ENCODE data around the gene PER1. TPM values are rescaled to one million over a fixed set of nuclear protein-coding genes. Genes with fewer than 3 reads are reported as not detected.
"Not testable (repeated sequence)": the region's sequence is repeated elsewhere in the genome, so short reads cannot be mapped to it uniquely, and the experiment has no call there.

Gene PER1
- total RNA-seq, 2 donors from 2014 or later = 1,926 to 2,038 TPM

- H3K27ac Mint-ChIP-seq = no peak overlapping the region
- H3K27me3 Mint-ChIP-seq = peaks cover 19% of the 10 kb centered on the region
- DNase-seq (no peak), ATAC-seq (no peak)
- no peaks in the 10 kb centered on the region for H3K9me3 ChIP-seq (ENCODE audit: control insufficient read depth, low read length, poor library complexity, severe bottlenecking)
- H3K36me3 Mint-ChIP-seq (ENCODE audit: low read depth) = no peaks in the 10 kb centered on the region
- peak overlapping the region; percentile 12 for H3K4me3 Mint-ChIP-seq
- H3K4me1 Mint-ChIP-seq = peaks cover 7% of the 10 kb centered on the region
These were observed 43.1 kb downstream of the PER1 start for GRCh38 chr17:8108972-8109660.

GRCh38 chr17:8106980-8107379 is 45.2 kb downstream of the PER1 start:
- H3K4me3 Mint-ChIP-seq = peak overlapping the region; percentile 33
- H3K27me3 Mint-ChIP-seq = peaks cover 11% of the 10 kb centered on the region
- H3K4me1 Mint-ChIP-seq; H3K27ac Mint-ChIP-seq; ATAC-seq; H3K9me3 ChIP-seq (ENCODE audit: control insufficient read depth, low read length, poor library complexity, severe bottlenecking); H3K36me3 Mint-ChIP-seq (ENCODE audit: low read depth); DNase-seq: not testable (repeated sequence)

GRCh38 chr17:8105957-8106398 is 46.2 kb downstream of the PER1 start:
- Mint-ChIP-seq H3K27me3 (peaks cover 7% of the 10 kb centered on the region), H3K36me3 (ENCODE audit: low read depth) (no peaks in the 10 kb centered on the region), H3K4me3 (no peak overlapping the region), H3K4me1 (peaks cover 6% of the 10 kb centered on the region), H3K27ac (no peak overlapping the region)
- DNase-seq (no peak), ATAC-seq (no peak)
- no peaks in the 10 kb centered on the region for H3K9me3 ChIP-seq (ENCODE audit: control insufficient read depth, low read length, poor library complexity, severe bottlenecking)

- H3K36me3 Mint-ChIP-seq (ENCODE audit: low read depth) = no peaks in the 10 kb centered on the region
- no peaks in the 10 kb centered on the region for H3K9me3 ChIP-seq (ENCODE audit: control insufficient read depth, low read length, poor library complexity, severe bottlenecking)
- H3K4me3 Mint-ChIP-seq = no peak overlapping the region
- DNase-seq = no peak
- H3K27me3 Mint-ChIP-seq = peaks cover 5% of the 10 kb centered on the region
- no peak overlapping the region for H3K27ac Mint-ChIP-seq
- H3K4me1 Mint-ChIP-seq = peaks cover 5% of the 10 kb centered on the region
- ATAC-seq = no peak
These were observed 47.3 kb downstream of the PER1 start for GRCh38 chr17:8104911-8105310.

- Mint-ChIP-seq H3K27ac (no peak overlapping the region), H3K4me1 (peaks cover 5% of the 10 kb centered on the region), H3K27me3 (peaks cover 5% of the 10 kb centered on the region), H3K4me3 (no peak overlapping the region), H3K36me3 (ENCODE audit: low read depth) (no peaks in the 10 kb centered on the region)
- no peaks in the 10 kb centered on the region for H3K9me3 ChIP-seq (ENCODE audit: control insufficient read depth, low read length, poor library complexity, severe bottlenecking)
- DNase-seq = no peak
- no peak for ATAC-seq
These were observed 48.7 kb downstream of the PER1 start for GRCh38 chr17:8103549-8103948.

- ATAC-seq = no peak
- Mint-ChIP-seq H3K27ac (peak overlapping the region; percentile 19), H3K4me3 (no peak overlapping the region)
These were observed 50.5 kb downstream of the PER1 start for GRCh38 chr17:8101721-8102120.

GRCh38 chr17:8100763-8101162 is 51.4 kb downstream of the PER1 start:
- no peak for ATAC-seq
- Mint-ChIP-seq H3K27me3 (peaks cover 13% of the 10 kb centered on the region), H3K36me3 (ENCODE audit: low read depth) (no peaks in the 10 kb centered on the region)

More at GRCh38 chr17:8101721-8102120, 50.5 kb downstream of the PER1 start:
- no peak for DNase-seq
- Mint-ChIP-seq H3K36me3 (ENCODE audit: low read depth) (no peaks in the 10 kb centered on the region), H3K27me3 (peaks cover 5% of the 10 kb centered on the region), H3K4me1 (peaks cover 8% of the 10 kb centered on the region)
- H3K9me3 ChIP-seq (ENCODE audit: control insufficient read depth, low read length, poor library complexity, severe bottlenecking) = no peaks in the 10 kb centered on the region

GRCh38 chr17:8100111-8100510 is 52.1 kb downstream of the PER1 start:
- peaks cover 13% of the 10 kb centered on the region for H3K27me3 Mint-ChIP-seq

More at GRCh38 chr17:8100763-8101162, 51.4 kb downstream of the PER1 start:
- Mint-ChIP-seq H3K4me1 (peaks cover 8% of the 10 kb centered on the region), H3K27ac (no peak overlapping the region), H3K4me3 (no peak overlapping the region)
- DNase-seq = no peak
- no peaks in the 10 kb centered on the region for H3K9me3 ChIP-seq (ENCODE audit: control insufficient read depth, low read length, poor library complexity, severe bottlenecking)

GRCh38 chr17:8096541-8096940 is 55.7 kb downstream of the PER1 start:
- ATAC-seq (no peak), DNase-seq (no peak)
- H3K36me3 Mint-ChIP-seq (ENCODE audit: low read depth) = no peaks in the 10 kb centered on the region
- H3K27me3 Mint-ChIP-seq = peaks cover 13% of the 10 kb centered on the region
- H3K4me1 Mint-ChIP-seq = peaks cover 10% of the 10 kb centered on the region
- H3K4me3 Mint-ChIP-seq = no peak overlapping the region
- H3K9me3 ChIP-seq (ENCODE audit: control insufficient read depth, low read length, poor library complexity, severe bottlenecking) = no peaks in the 10 kb centered on the region
- no peak overlapping the region for H3K27ac Mint-ChIP-seq

More at GRCh38 chr17:8100111-8100510, 52.1 kb downstream of the PER1 start:
- H3K9me3 ChIP-seq (ENCODE audit: control insufficient read depth, low read length, poor library complexity, severe bottlenecking) = no peaks in the 10 kb centered on the region
- Mint-ChIP-seq H3K36me3 (ENCODE audit: low read depth) (no peaks in the 10 kb centered on the region), H3K4me1 (peaks cover 5% of the 10 kb centered on the region), H3K27ac (no peak overlapping the region), H3K4me3 (no peak overlapping the region)
- no peak for ATAC-seq
- DNase-seq = no peak

GRCh38 chr17:8095361-8095760 is 56.8 kb downstream of the PER1 start:
- peaks cover 24% of the 10 kb centered on the region for H3K27me3 Mint-ChIP-seq
- H3K36me3 Mint-ChIP-seq (ENCODE audit: low read depth) = no peaks in the 10 kb centered on the region
- no peak overlapping the region for H3K27ac Mint-ChIP-seq
- H3K4me1 Mint-ChIP-seq = peaks cover 10% of the 10 kb centered on the region
- no peaks in the 10 kb centered on the region for H3K9me3 ChIP-seq (ENCODE audit: control insufficient read depth, low read length, poor library complexity, severe bottlenecking)
- no peak for DNase-seq
- no peak overlapping the region for H3K4me3 Mint-ChIP-seq
- no peak for ATAC-seq

- no peak for DNase-seq
- peak; percentile 35 for ATAC-seq
- Mint-ChIP-seq H3K36me3 (ENCODE audit: low read depth) (no peaks in the 10 kb centered on the region), H3K4me3 (peak overlapping the region; percentile 55), H3K27me3 (peaks cover 46% of the 10 kb centered on the region), H3K27ac (no peak overlapping the region), H3K4me1 (peaks cover 6% of the 10 kb centered on the region)
- no peaks in the 10 kb centered on the region for H3K9me3 ChIP-seq (ENCODE audit: control insufficient read depth, low read length, poor library complexity, severe bottlenecking)
These were observed 61.0 kb downstream of the PER1 start for GRCh38 chr17:8091033-8091687.
